Glutamatergic neuron (in vitro differentiated cells): Measurements from ENCODE around the gene RABGGTA. TPM values are rescaled to one million over a fixed set of nuclear protein-coding genes. Genes with fewer than 3 reads are reported as not detected.
A peak's percentile ranks its signal among the peaks of the same experiment; 100 is the strongest.

Source experiments
- DNase-seq: peaks from one replicate; pipeline ENCODE4 v3.0.0; 2022
- H3K27ac Mint-ChIP-seq: one replicate; pipeline ENCODE4 v1.8.0; 2020; ENCODE audit warnings: mild to moderate bottlenecking, mixed read lengths, inconsistent platforms; ENCODE audit not compliant: unreplicated experiment
- H3K27me3 Mint-ChIP-seq: one replicate; pipeline ENCODE4 v1.8.0; 2020; ENCODE audit warnings: mild to moderate bottlenecking, moderate library complexity, mixed read lengths, inconsistent platforms; ENCODE audit not compliant: unreplicated experiment
- H3K36me3 Mint-ChIP-seq: one replicate; pipeline ENCODE4 v1.8.0; 2020; ENCODE audit warnings: mild to moderate bottlenecking, mixed read lengths, inconsistent platforms; ENCODE audit not compliant: unreplicated experiment
- H3K4me1 Mint-ChIP-seq: one replicate; pipeline ENCODE4 v1.8.0; 2020; ENCODE audit warnings: mild to moderate bottlenecking, low read depth, mixed read lengths, inconsistent platforms; ENCODE audit not compliant: unreplicated experiment
- H3K4me3 Mint-ChIP-seq: one replicate; pipeline ENCODE4 v1.8.0; 2020; ENCODE audit warnings: mild to moderate bottlenecking, mixed read lengths, inconsistent platforms; ENCODE audit not compliant: unreplicated experiment
- H3K9me3 Mint-ChIP-seq: one replicate; pipeline ENCODE4 v1.8.0; 2020; ENCODE audit warnings: mild to moderate bottlenecking, moderate library complexity, mixed read lengths, inconsistent platforms; ENCODE audit not compliant: unreplicated experiment
- CTCF ChIP-seq: fragments of 200-600 bp; sonication (generic); IDR thresholded peaks from one replicate; pipeline ENCODE4 v1.5.0; 2021; ENCODE audit not compliant: partially characterized antibody, unreplicated experiment
- total RNA-seq: library from RNA; stranded (reverse); fragmentation: NEBNext Ultra II Directional; extraction: Animal tissue kit (Norgen Biotek cat#: 25700); gene quantifications from one replicate; pipeline ENCODE4 v1.2.1, GENCODE V29; 2021; ENCODE audit not compliant: unreplicated experiment

RABGGTA gene
- total RNA-seq, 1 donor from 2014 or later = 30.3 TPM

GRCh38 chr14:24296341-24297157 is 25.2 kb upstream of the RABGGTA start:
- TF ChIP-seq CTCF = peak; percentile 52
- Mint-ChIP-seq H3K27ac (no peak overlapping the region), H3K36me3 (no peaks in the 10 kb centered on the region), H3K4me1 (peaks cover 7% of the 10 kb centered on the region), H3K9me3 (peaks cover 11% of the 10 kb centered on the region), H3K4me3 (no peak overlapping the region), H3K27me3 (peaks cover 9% of the 10 kb centered on the region)
- peak; percentile 67 for DNase-seq

- Mint-ChIP-seq H3K9me3 (peaks cover 3% of the 10 kb centered on the region), H3K36me3 (no peaks in the 10 kb centered on the region), H3K4me1 (no peaks in the 10 kb centered on the region), H3K4me3 (no peak overlapping the region), H3K27ac (no peak overlapping the region), H3K27me3 (no peaks in the 10 kb centered on the region)
- DNase-seq = no peak
- TF ChIP-seq CTCF = no peak
Measured at GRCh38 chr14:24293525-24293924, 22.1 kb upstream of the RABGGTA start.

GRCh38 chr14:24292118-24292807 is 20.9 kb upstream of the RABGGTA start:
- Mint-ChIP-seq H3K4me1 (no peaks in the 10 kb centered on the region), H3K9me3 (peaks cover 3% of the 10 kb centered on the region), H3K4me3 (no peak overlapping the region), H3K27ac (no peak overlapping the region), H3K27me3 (no peaks in the 10 kb centered on the region), H3K36me3 (no peaks in the 10 kb centered on the region)
- no peak for DNase-seq
- TF ChIP-seq CTCF = no peak

- Mint-ChIP-seq H3K9me3 (peaks cover 1% of the 10 kb centered on the region), H3K27ac (no peak overlapping the region), H3K36me3 (no peaks in the 10 kb centered on the region), H3K4me1 (no peaks in the 10 kb centered on the region), H3K4me3 (no peak overlapping the region), H3K27me3 (no peaks in the 10 kb centered on the region)
- no peak for DNase-seq
- no peak for TF ChIP-seq CTCF
Measured at GRCh38 chr14:24291446-24292117, 20.2 kb upstream of the RABGGTA start.
